Mesenchymal stem cell (in vitro differentiated cells and primary cell): Measurements from ENCODE around the gene TXNDC17.

Experiments
- DNase-seq: peaks from one replicate; pipeline ENCODE4 v3.0.0-alpha.2; 2013
- H2AFZ ChIP-seq: one replicate; pipeline ENCODE4 v1.6.1; 2013; ENCODE audit warnings: low read depth, mild to moderate bottlenecking, control low read depth, inconsistent platforms, low read length, moderate library complexity
- H2AK5ac ChIP-seq: 2 replicates; pipeline ENCODE4 v1.6.1; 2013; ENCODE audit warnings: low read length, moderate library complexity, mild to moderate bottlenecking, inconsistent platforms; ENCODE audit not compliant: severe bottlenecking
- H2BK120ac ChIP-seq: one replicate; pipeline ENCODE4 v1.6.1; 2013; ENCODE audit warnings: low read depth, mild to moderate bottlenecking, inconsistent platforms, low read length, moderate library complexity
- H2BK12ac ChIP-seq, 2 experiments: one replicate each; pipeline ENCODE4 v1.6.1; 2013; ENCODE audit warnings: inconsistent platforms in 2 of 2, low read length in 2 of 2, mild to moderate bottlenecking in 2 of 2, moderate library complexity in 2 of 2, control low read depth in 1 of 2
- H2BK15ac ChIP-seq: one replicate; pipeline ENCODE4 v1.6.1; 2013; ENCODE audit warnings: mild to moderate bottlenecking, low read depth, inconsistent platforms; ENCODE audit not compliant: poor library complexity, severe bottlenecking
- H2BK5ac ChIP-seq: 2 replicates; pipeline ENCODE4 v1.6.1; 2013; ENCODE audit warnings: low read depth, mild to moderate bottlenecking, low read length, control low read depth, inconsistent platforms; ENCODE audit not compliant: poor library complexity, severe bottlenecking
- H3K14ac ChIP-seq, 2 experiments: one replicate each; pipeline ENCODE4 v1.6.1; 2013; ENCODE audit warnings: inconsistent platforms in 2 of 2, low read length in 2 of 2, control low read depth in 1 of 2, mild to moderate bottlenecking in 1 of 2, moderate library complexity in 1 of 2
- H3K18ac ChIP-seq, 2 experiments: one replicate each; pipeline ENCODE4 v1.6.1; 2013; ENCODE audit warnings: inconsistent platforms in 2 of 2, low read length in 2 of 2, control low read depth in 1 of 2, low read depth in 1 of 2, mild to moderate bottlenecking in 1 of 2
- H3K23ac ChIP-seq, 2 experiments: one replicate each; pipeline ENCODE4 v1.6.1; 2013; ENCODE audit warnings: inconsistent platforms in 2 of 2, low read length in 2 of 2, mild to moderate bottlenecking in 2 of 2, moderate library complexity in 2 of 2, control low read depth in 1 of 2
- H3K27ac ChIP-seq: 2 replicates; pipeline ENCODE4 v1.5.1; 2013; ENCODE audit warnings: mild to moderate bottlenecking, moderate library complexity, low read length, control low read depth, inconsistent platforms; ENCODE audit not compliant: poor library complexity, severe bottlenecking
- H3K27me3 ChIP-seq, 2 experiments: 2 replicates each; pipeline versions ENCODE4 v1.6.1 to v1.7.0; 2013; ENCODE audit warnings: low read length in 2 of 2, mild to moderate bottlenecking in 2 of 2, moderate library complexity in 2 of 2, control low read depth in 1 of 2, inconsistent platforms in 1 of 2; ENCODE audit not compliant: control insufficient read depth in 1 of 2, insufficient read depth in 1 of 2
- H3K36me3 ChIP-seq, 2 experiments: 2 replicates each; pipeline versions ENCODE4 v1.6.1 to v1.7.0; 2013; ENCODE audit warnings: low read length in 2 of 2, control low read depth in 1 of 2, inconsistent platforms in 1 of 2, low read depth in 1 of 2, mild to moderate bottlenecking in 1 of 2; ENCODE audit not compliant: insufficient read depth in 2 of 2, control insufficient read depth in 1 of 2
- H3K4ac ChIP-seq, 2 experiments: one replicate each; pipeline ENCODE4 v1.6.1; 2013; ENCODE audit warnings: inconsistent platforms in 2 of 2, low read length in 2 of 2, mild to moderate bottlenecking in 2 of 2, moderate library complexity in 2 of 2, control low read depth in 1 of 2, low read depth in 1 of 2
- H3K4me1 ChIP-seq: 2 replicates; pipeline ENCODE4 v1.6.1; 2013; ENCODE audit warnings: low read depth, low read length, control low read depth; ENCODE audit not compliant: control insufficient read depth, insufficient read depth
- H3K4me2 ChIP-seq: 2 replicates; pipeline ENCODE4 v1.6.1; 2013; ENCODE audit warnings: low read length, mild to moderate bottlenecking, inconsistent platforms; ENCODE audit not compliant: poor library complexity, severe bottlenecking
- H3K4me3 ChIP-seq, 2 experiments: 2 replicates each; pipeline versions ENCODE4 v1.5.1 to v1.7.0; 2013; ENCODE audit warnings: low read length in 2 of 2, mild to moderate bottlenecking in 2 of 2, control low read depth in 1 of 2, low read depth in 1 of 2; ENCODE audit not compliant: insufficient read depth in 1 of 2
- H3K79me1 ChIP-seq: replicated peaks from 2 replicates; pipeline ENCODE4 v1.6.1; 2013; ENCODE audit warnings: mild to moderate bottlenecking, control low read depth, low read length, inconsistent platforms; ENCODE audit not compliant: poor library complexity, severe bottlenecking
- H3K9ac ChIP-seq: 2 replicates; pipeline ENCODE4 v1.7.0; 2013; ENCODE audit warnings: mild to moderate bottlenecking, low read length, moderate library complexity
- H3K9me3 ChIP-seq: 2 replicates; pipeline ENCODE4 v1.7.0; 2013; ENCODE audit warnings: mild to moderate bottlenecking, low read length; ENCODE audit not compliant: control insufficient read depth
- H4K8ac ChIP-seq: one replicate; pipeline ENCODE4 v1.6.1; 2013; ENCODE audit warnings: inconsistent platforms, mild to moderate bottlenecking, low read length, moderate library complexity
- H4K91ac ChIP-seq: one replicate; pipeline ENCODE4 v1.6.1; 2013; ENCODE audit warnings: mild to moderate bottlenecking, low read length, inconsistent platforms
- WGBS: methylation state at CpG from one replicate; pipeline ENCODE4 v1.1.7; 2013; ENCODE audit warnings: mixed read lengths; 5-methylcytosine and 5-hydroxymethylcytosine counted together

The TXNDC17 gene

GRCh38 chr17:6633263-6633662 is 7.6 kb upstream of the TXNDC17 start:
- Histone ChIP-seq H3K4me2 (no peak overlapping the region), H2BK120ac (no peak overlapping the region), H3K4me3 (no peak overlapping the region), H3K18ac (no peak overlapping the region), H3K9me3 (peaks cover 6% of the 10 kb centered on the region), H2BK15ac (no peak overlapping the region), H3K4me1 (peaks cover 14% of the 10 kb centered on the region), H3K27me3 (no peaks in the 10 kb centered on the region), H3K14ac (no peak overlapping the region), H2BK12ac (no peak overlapping the region), H3K9ac (no peak overlapping the region), H2AFZ (no peak overlapping the region), H3K23ac (no peak overlapping the region), H3K79me1 (peaks cover 42% of the 10 kb centered on the region), H3K27ac (no peak overlapping the region), H3K36me3 (peaks cover 24 to 71% of the 10 kb centered on the region in 2 experiments), H3K4ac (no peak overlapping the region), H4K8ac (no peak overlapping the region), H2AK5ac (no peak overlapping the region), H4K91ac (no peak overlapping the region), H2BK5ac (no peak overlapping the region)
- 100% methylated on average over 1 of the region's 3 CpGs for WGBS
- no peak for DNase-seq

- H3K4ac ChIP-seq: no peak overlapping the region
- H3K14ac ChIP-seq: no peak overlapping the region
- no peak overlapping the region for H3K18ac ChIP-seq
- H3K79me1 ChIP-seq: peaks cover 45% of the 10 kb centered on the region
- H3K9me3 ChIP-seq: peaks cover 6% of the 10 kb centered on the region
- no peak overlapping the region for H3K4me3 ChIP-seq
- no peak overlapping the region for H4K91ac ChIP-seq
- H2BK5ac ChIP-seq: no peak overlapping the region
- H3K4me2 ChIP-seq: no peak overlapping the region
- H3K27me3 ChIP-seq: no peaks in the 10 kb centered on the region
- H3K4me1 ChIP-seq: peaks cover 27% of the 10 kb centered on the region
- H2AK5ac ChIP-seq: no peak overlapping the region
- WGBS: 95% methylated on average over 2 of the region's 2 CpGs
- no peak for DNase-seq
- H3K23ac ChIP-seq: no peak overlapping the region
- no peak overlapping the region for H2BK12ac ChIP-seq
- peaks cover 24 to 44% of the 10 kb centered on the region in 2 experiments for H3K36me3 ChIP-seq
- H2BK15ac ChIP-seq: no peak overlapping the region
- no peak overlapping the region for H3K9ac ChIP-seq
- no peak overlapping the region for H2AFZ ChIP-seq
- no peak overlapping the region for H4K8ac ChIP-seq
- no peak overlapping the region for H3K27ac ChIP-seq
- no peak overlapping the region for H2BK120ac ChIP-seq
Observed at GRCh38 chr17:6636105-6636504, 4.8 kb upstream of the TXNDC17 start.

- Histone ChIP-seq H3K4me3 (no peak overlapping the region), H3K18ac (no peak overlapping the region), H3K36me3 (peaks cover 24 to 37% of the 10 kb centered on the region in 2 experiments), H2BK5ac (no peak overlapping the region), H3K27me3 (no peaks in the 10 kb centered on the region), H3K23ac (peak overlapping the region in 1 of 2 experiments; percentile 48), H2BK15ac (no peak overlapping the region), H3K14ac (no peak overlapping the region), H2BK120ac (no peak overlapping the region), H3K27ac (no peak overlapping the region), H4K91ac (no peak overlapping the region), H3K79me1 (peaks cover 42% of the 10 kb centered on the region), H3K4ac (no peak overlapping the region), H3K4me1 (peaks cover 27% of the 10 kb centered on the region), H3K4me2 (no peak overlapping the region), H2BK12ac (no peak overlapping the region), H2AFZ (no peak overlapping the region), H4K8ac (no peak overlapping the region), H2AK5ac (no peak overlapping the region), H3K9me3 (peaks cover 6% of the 10 kb centered on the region), H3K9ac (no peak overlapping the region)
- WGBS: 96% methylated on average over 17 of the region's 17 CpGs
- DNase-seq: no peak
Observed at GRCh38 chr17:6636616-6637457, 4.0 kb upstream of the TXNDC17 start.

GRCh38 chr17:6637458-6637840 is 3.4 kb upstream of the TXNDC17 start:
- Histone ChIP-seq H2BK5ac (no peak overlapping the region), H3K36me3 (peaks cover 21 to 35% of the 10 kb centered on the region in 2 experiments)
- WGBS: 98% methylated on average over 6 of the region's 6 CpGs

More at GRCh38 chr17:6637458-6637840, 3.4 kb upstream of the TXNDC17 start:
- Histone ChIP-seq H2AFZ (no peak overlapping the region), H3K18ac (no peak overlapping the region), H3K14ac (no peak overlapping the region), H3K4me2 (no peak overlapping the region), H4K91ac (no peak overlapping the region), H3K79me1 (peaks cover 39% of the 10 kb centered on the region), H3K9me3 (peaks cover 6% of the 10 kb centered on the region), H3K4me1 (peaks cover 27% of the 10 kb centered on the region), H3K23ac (peak overlapping the region in 1 of 2 experiments; percentile 48), H3K9ac (no peak overlapping the region), H2BK120ac (no peak overlapping the region), H2AK5ac (no peak overlapping the region), H3K27me3 (no peaks in the 10 kb centered on the region), H4K8ac (no peak overlapping the region), H3K4me3 (no peak overlapping the region), H3K27ac (no peak overlapping the region), H2BK15ac (no peak overlapping the region), H2BK12ac (no peak overlapping the region), H3K4ac (no peak overlapping the region)
- no peak for DNase-seq
